ENCODE measurements around the gene MMP24OS. TPM values are rescaled to one million over a fixed set of nuclear protein-coding genes. Genes with fewer than 3 reads are reported as not detected.

MMP24OS gene
- total and polyA plus RNA-seq, 2 donors (not counting 3 experiments of a cell fraction or from before 2014, with no cell fraction given): 35.1 to 55.6 TPM

GRCh38 chr20:35295674-35296073 is 17.8 kb upstream of the MMP24OS start:
- FAIRE-seq: no peak
- H3K79me2 ChIP-seq (ENCODE audit: control insufficient read depth, insufficient read depth, low read length): no peaks in the 10 kb centered on the region
- POLR2A ChIA-PET: no interaction called here
- no peak overlapping the region for H3K4me2 ChIP-seq (ENCODE audit: insufficient read depth, low read length)
- peaks cover 5% of the 10 kb centered on the region for H3K4me1 ChIP-seq (ENCODE audit: control insufficient read depth, extremely low read depth, insufficient read depth, low read length)
- no TSS peak for BruUV-seq (replicated peaks)
- no peaks in the 10 kb centered on the region for H3K36me3 ChIP-seq (ENCODE audit: control insufficient read depth in 2 of 2, extremely low read depth in 1 of 2, insufficient read depth in 2 of 2, low read length in 2 of 2)
- intact Hi-C loops (cut with micrococcal nuclease): no loop called here
- no peaks in the 10 kb centered on the region for H4K20me1 ChIP-seq (replicated peaks; ENCODE audit: control insufficient read depth, extremely low read depth, insufficient read depth, low read length)
- no peak overlapping the region for H3K4me3 ChIP-seq (replicated peaks in 1 of 3; ENCODE audit: insufficient read depth in 1 of 3, low read depth in 1 of 3, low read length in 3 of 3)
- H3K9ac ChIP-seq (replicated peaks; ENCODE audit: extremely low read depth, insufficient read depth, low read length): no peak overlapping the region
- dilution Hi-C loops (cut with MboI; ENCODE audit: extremely low pct_ligation_motif_present, low sequenced_read_pairs): no loop called here
- no peak overlapping the region for H2AFZ ChIP-seq (ENCODE audit: low read depth, low read length)
- no peaks in the 10 kb centered on the region for H3K9me3 ChIP-seq (replicated peaks; ENCODE audit: control insufficient read depth, insufficient read depth, low read length)
- H3K27me3 ChIP-seq (ENCODE audit: control insufficient read depth in 2 of 2, insufficient read depth in 2 of 2, low read length in 2 of 2): peaks cover 0 to 2% of the 10 kb centered on the region in 2 experiments
- no peak overlapping the region for H3K27ac ChIP-seq (ENCODE audit: insufficient read depth, low read depth, low read length)
- TF ChIP-seq MAX (IDR thresholded peaks at IDR 0.05; ENCODE audit: insufficient read depth, insufficient read length) (no peak), GATA2 (IDR thresholded peaks at IDR 0.05; ENCODE audit: insufficient read depth, insufficient read length, low read depth, low read length) (no peak), FOS (IDR thresholded peaks at IDR 0.05; ENCODE audit: borderline replicate concordance, insufficient read depth, low read length) (no peak), MYC (IDR thresholded peaks at IDR 0.05; ENCODE audit: low read depth, low read length) (no peak), CTCF (IDR thresholded peaks at IDR 0.05; ENCODE audit: extremely low read depth in 1 of 2, insufficient read depth in 1 of 2, low read depth in 1 of 2, low read length in 2 of 2) (no peak), JUN (IDR thresholded peaks at IDR 0.05; ENCODE audit: borderline replicate concordance, insufficient read depth, insufficient read length, low read depth) (no peak), EZH2 (IDR thresholded peaks at IDR 0.05; ENCODE audit: borderline replicate concordance, low read depth, low read length, severe bottlenecking) (no peak), POLR2AphosphoS5 (IDR thresholded peaks at IDR 0.05; ENCODE audit: insufficient read depth, low read depth, low read length) (no peak), POLR2A (IDR thresholded peaks at IDR 0.05; ENCODE audit: low read depth, low read length) (no peak)
- DNase-seq (ENCODE audit: low read depth, low spot score): no peak
- H3K9me1 ChIP-seq (replicated peaks; ENCODE audit: control insufficient read depth, extremely low read depth, insufficient read depth, low read length): no peaks in the 10 kb centered on the region
- CTCF ChIA-PET: interaction anchor here (2.1 kb wide), 1 partner anchor 11 kb away, joined by 5 read pairs; the partner anchor contains the start of gene EIF6
